GM12872 (cell line): Measurements from ENCODE around the gene FSHB.

Experiments used
- CTCF ChIP-seq: IDR thresholded peaks from 3 replicates; pipeline ENCODE4 v1.5.1; 2011; ENCODE audit warnings: low read depth, mild to moderate bottlenecking, low read length, moderate library complexity; ENCODE audit not compliant: insufficient read depth

The FSHB gene

GRCh38 chr11:30270671-30271070 is 39.9 kb downstream of the FSHB start:
- no peak for TF ChIP-seq CTCF

- TF ChIP-seq CTCF: no peak
These were observed 46.4 kb downstream of the FSHB start for GRCh38 chr11:30277176-30277575.

- TF ChIP-seq CTCF: no peak
These were observed 49.0 kb downstream of the FSHB start for GRCh38 chr11:30279796-30280195.

DNA sequence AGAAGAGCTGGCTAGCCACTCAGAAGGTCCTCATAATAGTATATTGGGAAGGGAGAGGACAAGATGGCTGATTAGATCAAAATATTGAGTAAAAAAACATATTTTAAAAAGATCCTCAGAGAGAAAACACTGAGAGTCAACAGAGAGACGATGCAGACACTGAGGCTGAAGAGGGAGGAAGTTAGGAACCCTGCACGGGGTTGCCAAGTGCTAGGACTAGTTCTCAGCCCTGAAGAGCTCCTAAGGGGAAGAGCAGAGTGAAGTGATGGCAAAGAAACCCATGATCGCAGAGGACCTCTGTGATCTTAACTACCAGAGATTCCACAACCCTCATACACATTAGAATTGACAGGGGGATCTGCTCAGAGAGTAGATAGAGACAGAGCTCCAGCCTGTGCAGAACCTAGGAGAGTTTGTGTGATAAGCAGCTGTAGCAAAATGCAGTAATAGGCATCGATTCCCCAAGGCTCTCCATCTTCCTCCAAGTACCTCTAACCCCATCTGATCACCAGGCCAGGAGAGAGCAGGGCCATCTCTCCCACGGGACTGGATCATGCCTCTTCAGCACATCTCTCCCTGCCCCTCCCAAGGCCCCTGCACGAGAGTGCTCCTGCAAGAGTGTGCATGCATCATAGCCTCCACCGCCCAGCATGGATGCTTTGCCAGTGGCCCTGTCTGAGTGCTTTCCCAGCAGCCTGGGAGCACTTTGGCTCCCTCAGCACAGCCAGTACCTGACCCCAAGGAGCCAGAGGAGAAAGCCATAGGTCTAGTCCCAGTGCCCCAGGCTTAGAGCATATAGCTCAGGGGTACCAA is 50.9 kb downstream of the FSHB start:
- no peak for TF ChIP-seq CTCF

- TF ChIP-seq CTCF: no peak
These were observed 51.4 kb downstream of the FSHB start for GRCh38 chr11:30282289-30282631.
